Fibroblast of skin of left biceps (primary cell): ENCODE measurements around the gene ZNF831.

Experiments used
- DNase-seq, 2 experiments: peaks; one replicate each; pipeline ENCODE4 v3.0.0-alpha.2; 2013; ENCODE audit warnings: low read depth in 2 of 2

Gene ZNF831

DNA sequence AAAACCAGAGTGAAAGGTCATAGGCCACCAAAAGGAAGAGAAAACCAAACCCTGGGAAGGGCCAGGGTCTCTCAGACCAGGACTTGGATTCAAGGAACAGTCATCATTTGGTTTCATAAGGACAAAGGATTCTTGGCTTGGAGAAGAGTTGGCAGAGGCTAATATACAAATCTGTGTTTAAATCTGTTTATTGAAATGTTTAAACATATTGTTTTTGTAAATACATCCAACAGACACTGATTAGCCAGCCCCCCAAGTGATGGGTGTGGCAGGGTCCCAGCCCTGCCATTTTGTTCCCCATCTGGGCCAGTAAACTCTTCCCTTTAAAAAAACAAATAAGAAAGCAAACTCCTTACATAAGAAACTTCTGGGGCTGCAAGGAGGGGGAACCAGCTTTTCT lies 6.1 kb upstream of the ZNF831 start:
- no peak for DNase-seq

DNA sequence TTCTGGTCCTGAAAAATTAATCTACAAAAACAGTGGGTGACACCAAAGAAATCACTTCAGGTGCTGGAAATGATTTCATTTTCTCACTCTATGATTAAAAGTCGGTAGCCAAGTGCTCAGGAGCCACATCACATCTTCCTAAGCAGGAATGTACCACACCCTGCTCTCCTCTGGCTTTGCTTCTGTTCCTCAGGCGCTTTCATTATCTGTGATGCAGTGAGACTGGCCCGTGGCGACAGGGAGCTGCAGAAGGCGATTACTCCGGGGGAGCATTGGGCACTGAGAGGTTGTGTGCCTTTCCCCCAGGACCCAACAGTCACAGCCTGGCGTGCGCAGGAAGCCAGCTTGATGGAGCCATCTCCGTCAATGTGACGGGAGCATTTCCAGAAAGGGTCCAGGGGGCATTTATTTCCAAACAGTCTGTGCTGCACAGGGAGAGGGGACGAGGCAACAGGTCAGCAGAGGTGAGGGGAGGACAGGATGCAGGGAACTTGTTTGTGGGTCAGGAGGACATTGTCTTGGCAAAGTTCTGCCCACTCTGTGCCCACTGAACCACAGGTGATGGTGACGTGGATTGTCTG lies 5.6 kb upstream of the ZNF831 start:
- DNase-seq, result no peak

DNA sequence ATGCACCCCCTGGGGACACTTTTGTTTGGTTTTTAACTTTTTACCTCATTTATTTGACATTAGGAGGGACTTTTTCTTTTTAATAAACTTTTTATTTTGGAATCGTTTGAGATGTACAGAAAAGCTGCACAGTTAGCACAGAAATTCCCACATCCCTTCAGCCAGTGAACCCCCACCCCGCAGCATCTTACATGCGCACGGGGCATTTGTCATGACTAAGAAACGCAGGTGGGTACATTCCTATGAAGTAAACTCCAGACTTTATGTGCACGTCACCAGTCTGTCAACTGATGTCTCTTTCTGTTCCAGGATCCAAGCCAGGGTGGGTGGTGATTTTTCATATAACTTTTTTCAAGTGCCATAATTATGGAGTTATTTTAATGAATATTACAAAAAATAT lies 4.9 kb upstream of the ZNF831 start:
- no peak for DNase-seq

DNA sequence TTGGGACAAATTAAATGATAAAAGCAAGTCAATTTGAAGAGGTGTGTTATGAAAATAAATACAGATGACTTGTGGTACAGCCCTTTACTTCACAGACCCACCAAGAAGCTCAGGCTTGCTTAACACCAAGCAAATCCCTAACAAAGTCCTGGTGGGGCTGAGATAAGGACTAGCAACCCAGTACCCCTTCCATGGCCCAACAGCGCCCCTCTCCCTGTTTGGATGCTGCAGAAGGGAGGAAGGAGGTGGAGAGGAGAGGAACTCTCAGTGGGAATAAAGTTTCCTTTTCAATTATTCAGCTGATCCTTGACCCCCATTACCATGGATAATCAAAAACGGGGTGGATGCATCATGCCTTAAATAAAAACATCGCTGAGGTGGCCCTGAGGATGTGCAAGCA lies 4.5 kb upstream of the ZNF831 start:
- DNase-seq, result no peak

DNA sequence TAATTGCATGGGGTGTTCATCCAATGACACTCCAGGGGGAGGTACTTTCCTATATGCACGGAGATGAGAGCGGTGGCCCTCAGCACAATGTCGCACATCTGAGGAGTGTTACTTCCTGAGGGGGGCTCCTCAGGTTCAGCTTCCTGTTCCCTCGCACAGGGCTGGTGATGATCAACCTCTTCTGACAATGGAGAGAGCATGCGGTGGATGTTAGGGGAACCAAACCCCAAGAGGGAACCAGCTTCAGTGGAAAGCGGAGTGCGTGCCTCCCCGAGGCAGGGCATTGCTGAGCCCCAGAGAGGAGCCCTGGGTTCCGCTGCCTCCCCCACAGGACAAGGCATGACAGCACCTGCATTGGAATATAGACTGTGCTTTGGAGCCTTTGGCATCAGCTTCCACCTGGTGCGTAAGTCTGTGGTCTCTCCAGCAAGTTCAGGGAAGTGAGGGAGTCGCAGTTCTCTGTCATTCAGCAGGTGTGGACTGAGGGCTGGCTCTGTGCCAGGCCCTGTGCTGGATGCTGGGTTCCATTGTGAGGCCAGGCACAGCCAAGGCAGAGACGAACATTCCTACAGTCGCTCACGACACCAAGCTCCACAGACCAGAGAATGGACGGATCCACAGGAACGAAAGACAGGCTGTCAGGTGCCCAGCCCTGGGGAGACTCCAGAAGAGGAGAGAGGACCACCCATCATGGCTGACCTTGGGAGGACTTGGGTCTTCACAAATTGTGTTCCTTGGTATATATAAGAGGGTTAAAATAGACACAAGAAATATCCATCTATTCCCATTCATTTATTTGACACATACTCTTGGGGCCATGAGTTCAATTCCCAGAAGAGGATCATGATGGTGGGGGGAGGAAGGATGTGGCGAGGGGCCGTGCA lies 3.9 kb upstream of the ZNF831 start:
- DNase-seq, result no peak

DNA sequence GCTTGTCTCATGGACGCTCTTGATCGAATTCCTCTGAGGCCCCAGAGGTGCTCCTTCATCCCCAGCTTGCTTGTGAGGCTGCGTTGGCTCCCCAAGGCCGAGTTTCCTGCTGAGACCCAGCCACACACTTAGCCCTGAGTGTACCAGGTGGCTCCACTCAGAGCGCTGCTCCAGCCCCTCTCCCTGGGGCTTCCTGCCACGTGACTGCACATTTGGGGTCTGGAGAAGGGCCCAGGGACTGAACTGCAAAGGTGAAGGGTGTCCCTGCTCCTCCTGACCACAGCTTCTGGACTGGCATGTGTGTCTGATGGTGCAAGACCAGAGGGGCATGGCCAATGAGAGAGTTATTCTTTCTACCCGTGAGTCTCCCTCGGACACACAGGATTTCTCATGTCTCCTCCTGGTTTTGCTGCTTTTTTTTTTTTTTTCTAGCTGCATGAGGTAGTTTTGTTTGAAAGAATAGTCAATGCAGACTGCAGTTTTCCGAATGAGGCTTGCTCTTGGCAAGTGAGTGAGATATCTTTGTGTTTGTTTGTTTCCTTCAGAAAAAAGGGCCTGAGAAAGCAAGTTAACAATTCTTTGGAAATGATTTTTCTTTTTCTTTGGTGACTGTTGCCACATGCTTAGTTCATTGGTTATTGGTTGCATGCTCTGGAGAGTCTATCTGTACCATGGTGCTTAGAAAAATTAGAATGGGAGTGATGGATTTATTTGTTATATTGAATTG lies 3.1 kb upstream of the ZNF831 start:
- DNase-seq, result no peak

DNA sequence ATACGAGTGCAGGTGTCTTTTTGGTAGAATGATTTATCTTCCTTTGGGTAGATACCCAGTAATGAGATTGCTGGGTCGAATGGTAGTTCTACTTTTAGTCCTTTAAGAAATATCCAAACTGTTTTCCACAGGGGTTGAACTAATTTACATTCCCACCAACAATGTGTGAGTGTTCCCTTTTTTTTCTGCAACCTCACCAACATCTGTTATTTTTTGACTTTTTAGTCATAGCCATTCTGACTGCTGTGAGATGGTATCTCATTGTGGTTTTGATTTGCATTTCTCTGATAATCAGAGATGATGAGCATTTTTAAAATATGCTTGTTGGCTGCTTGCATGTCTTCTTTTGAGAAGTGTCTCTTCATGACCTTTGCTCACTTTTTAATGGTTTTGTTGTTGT lies 1.9 kb upstream of the ZNF831 start:
- DNase-seq, result no peak

DNA sequence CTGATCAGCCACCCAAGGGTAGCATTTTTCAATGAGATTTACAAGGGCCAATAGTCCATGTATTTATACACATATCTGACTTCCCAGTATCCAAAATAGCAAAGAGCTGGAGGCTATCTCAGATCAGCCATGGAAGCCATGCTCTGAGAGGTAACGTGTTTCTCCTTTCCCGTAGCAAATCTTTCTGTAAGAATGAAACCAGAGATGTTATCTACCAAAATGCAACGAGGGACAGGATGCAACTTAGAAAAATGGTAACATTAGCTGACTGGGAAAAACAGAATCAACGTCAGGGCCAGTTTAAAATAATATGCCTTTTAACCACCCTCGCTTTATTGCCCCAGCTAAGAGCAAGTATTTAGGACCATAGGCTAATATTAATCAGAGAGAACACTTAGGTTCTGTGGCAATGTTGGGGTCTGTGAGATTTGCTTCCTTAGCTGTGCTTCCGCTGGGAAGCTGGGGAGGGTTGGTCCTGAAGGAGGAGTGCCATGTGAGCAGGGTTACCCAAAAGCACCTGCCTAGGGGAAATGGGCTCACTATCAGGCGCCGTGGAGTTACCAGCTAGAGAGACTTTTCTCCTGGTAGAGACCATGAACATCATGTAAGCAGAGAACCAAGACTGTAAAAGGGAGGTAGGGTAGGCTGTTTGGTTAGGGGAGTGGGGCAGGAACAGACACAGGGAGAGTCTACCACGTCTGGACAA lies 1.2 kb downstream of the ZNF831 start:
- DNase-seq, result no peak

DNA sequence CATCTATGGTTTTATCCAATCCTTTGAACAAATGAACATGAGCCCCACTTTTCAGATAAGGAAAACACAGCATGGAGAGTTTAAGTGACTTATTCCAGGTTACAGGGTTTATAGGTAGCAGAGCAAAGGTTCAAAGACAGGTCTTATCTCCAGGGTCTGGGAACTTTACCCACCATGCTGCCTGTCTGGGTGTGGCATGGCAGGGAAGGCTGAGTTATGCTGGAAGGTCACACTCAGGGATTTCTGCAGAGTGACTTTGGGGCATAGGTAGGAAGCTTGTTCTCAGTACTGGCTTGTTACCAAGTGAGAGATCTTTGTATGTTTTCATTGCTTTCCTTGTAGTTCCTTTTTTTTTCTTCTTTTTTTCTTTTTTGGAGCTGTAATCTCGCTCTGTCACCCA lies 1.8 kb downstream of the ZNF831 start:
- DNase-seq, result no peak

DNA sequence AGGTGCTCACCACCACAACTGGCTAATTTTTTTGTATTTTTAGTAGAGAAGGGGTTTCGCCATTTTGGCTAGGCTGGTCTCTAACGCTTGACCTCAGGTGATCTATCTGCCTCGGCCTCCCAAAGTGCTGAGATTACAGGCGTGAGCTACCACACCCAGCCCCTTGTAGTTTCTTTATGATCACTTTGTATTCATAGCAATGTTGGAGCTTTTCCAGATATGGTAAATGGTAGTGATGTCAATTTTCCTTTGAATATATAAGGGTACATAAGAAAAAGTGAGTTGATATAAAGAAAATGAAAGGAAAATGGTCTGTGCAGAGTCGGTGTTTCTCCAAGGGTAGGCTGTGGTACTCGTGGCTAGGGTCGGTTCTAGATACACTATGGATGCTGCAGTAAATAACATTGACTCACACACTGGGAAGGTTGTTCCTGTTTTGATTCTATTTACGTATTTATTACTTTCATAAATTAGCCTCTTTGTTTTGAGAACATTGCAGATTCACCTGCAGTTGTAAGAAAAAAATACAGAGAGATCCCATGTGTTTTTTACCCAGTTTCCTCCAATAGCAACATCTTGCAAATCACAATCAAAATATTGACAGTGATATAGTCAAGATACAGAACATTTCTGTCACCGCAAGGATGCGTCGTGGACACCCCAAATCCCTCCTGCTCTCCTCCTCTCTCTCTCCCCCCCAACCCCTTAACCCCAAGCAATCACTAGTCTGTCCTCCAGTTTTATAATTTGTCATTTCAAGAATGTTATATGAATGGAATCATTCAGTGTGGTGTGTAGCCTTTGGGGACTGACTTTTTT lies 2.5 kb downstream of the ZNF831 start:
- no peak for DNase-seq

DNA sequence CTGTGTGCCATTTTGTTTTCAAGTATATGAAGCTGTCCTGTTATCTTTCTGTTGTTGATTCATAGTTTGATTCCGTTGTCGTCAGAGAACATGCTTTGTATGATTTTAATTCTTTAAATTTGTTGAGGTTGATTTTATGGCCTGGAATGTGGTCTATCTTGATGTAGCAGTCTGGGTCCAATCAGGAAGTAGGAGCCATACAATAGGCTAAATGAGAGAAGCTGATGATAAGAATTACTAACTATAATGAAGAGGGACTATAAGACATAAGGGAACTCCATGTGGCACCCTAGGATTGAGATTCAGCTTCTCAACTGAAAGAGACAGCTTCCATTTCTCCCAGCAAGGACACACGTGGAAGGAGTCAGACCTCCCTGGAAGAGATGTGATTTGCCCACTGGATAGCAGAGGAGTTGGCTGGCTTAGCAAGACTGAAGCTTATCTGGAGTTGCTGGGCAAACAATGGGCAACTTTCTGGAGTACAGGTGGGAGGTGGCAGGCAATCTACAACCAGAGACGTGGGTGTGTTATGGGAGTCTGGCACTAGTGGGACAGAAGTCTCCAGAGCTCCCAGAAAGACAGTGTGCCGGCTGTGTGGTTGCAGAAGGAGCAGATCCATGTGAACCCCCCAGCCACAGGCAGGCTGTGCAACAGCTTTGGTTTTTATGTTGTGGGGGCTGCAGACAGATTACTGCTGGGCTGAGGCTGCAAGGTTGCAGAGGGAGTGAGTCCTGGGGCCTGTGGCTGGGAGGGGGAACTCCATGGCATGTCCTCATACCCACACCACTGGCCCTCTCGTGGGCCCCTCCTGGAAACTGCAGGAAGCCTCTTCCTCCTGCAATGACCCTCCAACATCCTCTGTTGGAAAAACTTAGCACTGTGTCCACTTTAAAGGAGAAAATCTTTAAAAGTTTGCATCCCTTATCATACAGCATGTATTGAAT lies 7.1 kb downstream of the ZNF831 start:
- DNase-seq, result no peak

DNA sequence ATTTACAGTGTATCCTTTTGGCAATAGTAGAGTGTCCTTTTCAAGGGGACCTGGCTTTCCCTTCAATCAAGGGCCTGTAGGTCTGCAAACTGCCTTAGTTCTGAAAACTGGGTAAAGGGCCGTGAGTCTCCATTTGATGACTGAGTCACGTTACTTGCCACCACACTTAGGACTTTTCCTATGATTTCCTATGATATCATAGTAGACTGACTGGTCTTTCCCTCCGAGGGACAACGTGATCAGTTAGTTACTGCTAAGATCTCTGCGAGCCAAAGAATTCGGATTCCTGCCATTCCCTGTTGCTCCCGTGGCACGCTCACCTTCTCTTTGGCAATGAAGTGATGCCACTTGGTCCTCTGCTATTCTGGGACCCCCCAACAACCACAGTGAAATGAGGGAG lies 8.4 kb downstream of the ZNF831 start:
- no peak for DNase-seq

DNA sequence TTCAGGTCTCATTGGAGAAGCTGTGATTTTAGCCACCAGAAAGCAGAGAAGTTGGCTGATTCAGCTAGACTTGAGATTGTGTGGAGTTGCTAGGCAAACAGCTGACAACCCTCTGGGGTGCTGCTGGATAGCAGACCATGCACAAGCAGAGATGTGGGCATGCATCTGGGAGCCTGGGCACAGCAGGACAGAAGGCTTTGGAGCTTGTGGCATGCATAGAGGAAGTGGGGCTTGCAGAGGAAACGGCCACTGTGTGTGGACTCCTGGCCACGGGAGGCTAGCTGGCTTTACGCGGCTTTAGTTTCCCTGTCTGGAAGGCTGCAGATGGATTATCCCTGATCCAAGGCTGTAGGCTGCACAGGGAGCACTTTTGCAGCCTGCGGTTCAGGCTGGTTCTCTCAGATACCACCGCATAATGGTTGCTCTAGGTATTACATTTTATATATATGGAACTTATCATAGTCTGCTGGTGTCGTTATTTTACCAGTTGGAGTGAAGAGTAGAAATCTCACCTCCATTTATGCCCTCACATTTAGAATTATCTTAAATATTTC lies 10.4 kb downstream of the ZNF831 start:
- DNase-seq, result no peak

DNA sequence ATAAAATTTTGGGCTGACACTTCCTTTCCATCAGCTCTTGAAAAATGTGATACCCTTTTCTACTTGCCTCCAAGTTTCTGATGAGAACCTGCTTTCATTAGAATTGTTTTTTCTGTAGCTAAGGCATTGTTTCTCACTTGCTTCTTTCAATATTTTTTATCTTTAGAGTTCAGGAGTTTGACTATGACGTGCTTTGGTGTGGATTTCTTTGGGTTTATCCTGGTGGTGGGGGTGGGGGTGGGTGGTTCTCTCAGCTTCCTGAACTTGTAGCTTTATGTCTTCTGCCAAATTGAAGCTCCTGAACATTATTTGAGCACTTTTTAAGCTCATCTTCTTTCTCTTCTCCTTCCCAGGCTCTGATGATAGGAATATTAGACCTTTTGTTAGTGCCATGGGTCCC lies 11.4 kb downstream of the ZNF831 start:
- DNase-seq, result no peak

DNA sequence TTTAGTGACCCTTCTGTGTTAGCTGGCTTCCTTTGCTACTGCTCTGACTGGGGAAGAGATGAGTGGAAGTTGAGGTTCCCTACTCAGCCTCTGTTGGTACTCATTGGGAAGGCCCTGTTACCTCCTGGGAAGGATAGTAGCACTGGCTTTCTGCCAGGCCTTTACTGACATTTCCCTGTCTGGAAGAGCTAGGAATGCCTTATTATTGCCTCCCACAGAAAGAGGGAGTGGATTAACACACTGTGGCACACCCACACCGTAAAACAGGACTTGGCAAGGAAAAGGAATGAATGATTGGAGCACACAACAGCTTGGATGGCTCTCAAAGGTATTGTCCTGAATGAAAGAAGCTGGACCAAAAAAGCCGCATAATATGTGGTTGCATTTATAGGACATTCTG lies 12.2 kb downstream of the ZNF831 start:
- no peak for DNase-seq

DNA sequence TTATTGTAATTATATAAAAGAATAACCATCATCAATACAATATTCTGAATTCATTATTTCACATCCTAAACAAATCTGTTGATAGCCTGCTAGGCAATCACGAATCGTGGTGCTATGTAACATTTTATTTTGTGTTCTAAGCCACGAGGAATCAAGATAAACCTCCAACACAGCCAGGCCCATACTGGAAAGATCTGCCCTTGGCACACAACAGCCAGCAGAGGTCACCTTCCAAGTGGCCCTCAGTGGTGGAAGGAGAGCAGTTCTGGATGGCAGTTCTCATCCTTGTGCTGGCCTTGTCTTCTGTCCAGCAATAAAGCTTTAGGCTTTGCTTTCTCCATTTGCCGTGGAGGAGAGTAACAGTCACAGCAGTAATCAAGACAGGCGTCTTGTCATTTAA lies 13.2 kb downstream of the ZNF831 start:
- no peak for DNase-seq

DNA sequence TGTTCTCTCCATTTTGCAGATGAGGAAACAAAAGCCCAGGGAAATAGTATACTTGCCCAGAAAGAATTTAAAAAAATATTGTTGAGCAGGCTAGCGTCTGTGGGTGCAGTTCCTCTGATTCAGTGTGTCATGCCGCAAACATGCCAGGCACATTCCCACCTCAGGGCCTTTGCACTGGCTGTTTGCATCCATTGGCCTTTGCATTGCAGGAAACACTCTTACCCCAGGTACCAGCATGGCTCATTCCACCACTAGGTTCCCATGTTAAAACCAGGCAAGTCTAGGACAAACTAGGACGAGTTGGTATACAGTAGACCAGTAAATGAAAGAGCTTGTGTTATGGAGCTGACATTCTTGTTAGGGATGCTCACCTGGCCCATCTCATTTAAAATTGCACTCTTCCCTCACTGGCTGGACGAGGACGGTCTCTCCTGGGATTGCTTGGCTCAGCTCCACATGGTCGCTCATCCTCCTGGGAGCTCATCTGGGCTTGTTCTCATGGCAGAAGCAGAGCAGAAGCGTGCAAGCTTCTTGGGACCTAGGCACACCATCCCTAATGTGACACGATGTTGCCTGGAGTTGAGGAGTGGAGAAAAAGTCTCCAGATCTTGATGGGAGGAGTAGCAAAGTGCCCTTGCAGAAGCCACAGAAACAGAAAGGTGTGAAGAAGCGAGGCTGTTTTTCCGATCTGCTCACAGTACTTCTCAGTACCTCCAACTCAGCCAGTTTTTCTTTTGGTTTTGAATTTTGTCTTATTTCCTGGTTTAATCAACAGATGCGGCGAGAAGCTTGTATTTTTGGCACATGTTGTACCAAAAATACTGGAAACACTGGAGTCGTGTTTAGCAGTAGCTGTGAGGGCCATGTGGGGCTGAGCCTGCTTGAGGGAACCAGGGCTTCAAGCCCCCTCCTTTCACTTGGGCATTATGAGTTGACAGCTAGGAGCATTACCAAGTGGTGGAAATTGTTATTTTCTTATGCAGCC lies 13.9 kb downstream of the ZNF831 start:
- DNase-seq, result no peak

DNA sequence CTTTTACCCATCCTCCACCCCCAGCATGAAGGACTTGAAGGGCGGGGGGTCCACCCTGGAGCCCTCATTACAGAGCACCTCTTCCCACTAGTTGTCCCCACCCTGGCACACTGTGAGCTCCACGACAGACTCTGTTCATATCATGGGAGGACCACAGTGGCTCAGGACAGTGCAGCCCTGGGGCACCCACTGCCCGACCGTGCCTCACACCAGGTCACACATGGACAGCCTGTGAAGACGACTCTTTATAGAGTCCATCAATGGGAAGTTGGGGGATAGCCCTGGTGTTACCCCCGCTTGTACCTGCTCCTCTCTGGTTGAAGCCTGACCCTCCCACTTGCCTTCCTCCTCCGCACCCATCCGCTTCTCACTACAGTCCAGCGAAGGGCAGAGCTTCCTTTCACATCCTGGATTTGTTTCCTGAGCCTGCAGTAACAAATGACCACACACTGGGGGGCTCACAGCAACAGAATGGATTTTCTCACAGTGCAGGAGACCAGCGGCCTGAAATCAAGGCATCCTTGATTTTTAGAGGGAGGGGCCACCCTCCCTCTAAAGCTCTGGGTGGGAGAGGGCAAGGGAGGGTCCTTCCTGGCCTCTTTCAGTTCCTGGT lies 15.5 kb downstream of the ZNF831 start:
- no peak for DNase-seq
